Activated CD8-positive, alpha-beta T cell treated with anti-CD3 and anti-CD28 coated beads for 36 hours (primary cell): ENCODE results near the gene TUBA4A. TPM values are rescaled to one million over a fixed set of nuclear protein-coding genes. Genes with fewer than 3 reads are reported as not detected.
A peak's percentile ranks its signal among the peaks of the same experiment; 100 is the strongest.
"Not testable (repeated sequence)": the region's sequence is repeated elsewhere in the genome, so short reads cannot be mapped to it uniquely, and the experiment has no call there.

Experiments used
- ATAC-seq: fragments of 200-7000 bp; cut with Tn5 transposase; one replicate; pipeline ENCODE4 v1.10.0; 2021; ENCODE audit warnings: mild to moderate bottlenecking, moderate library complexity
- CTCF ChIA-PET: fragments of 350-600 bp; sonication (Branson Sonifier 250); formaldehyde crosslinking; loops from one replicate; lab custom pipeline; 2021; ENCODE audit warnings: antibody characterized with exemption; lab: Charles Lee
- POLR2A ChIA-PET: fragments of 350-600 bp; sonication (Branson Sonifier 250); formaldehyde crosslinking; loops from one replicate; lab custom pipeline; 2021; ENCODE audit warnings: antibody characterized with exemption; lab: Charles Lee
- DNase-seq: peaks from one replicate; pipeline ENCODE4 v3.0.0-alpha.2; 2020
- H3K27ac Mint-ChIP-seq: one replicate; pipeline ENCODE4 v1.8.0; 2021; ENCODE audit warnings: mild to moderate bottlenecking, mixed read lengths
- H3K27me3 Mint-ChIP-seq: one replicate; pipeline ENCODE4 v1.8.0; 2021; ENCODE audit warnings: mixed read lengths
- H3K36me3 Mint-ChIP-seq: one replicate; pipeline ENCODE4 v1.8.0; 2021; ENCODE audit warnings: low read depth, mixed read lengths
- H3K4me1 Mint-ChIP-seq: one replicate; pipeline ENCODE4 v1.8.0; 2021; ENCODE audit warnings: low read depth, mixed read lengths
- H3K4me3 Mint-ChIP-seq: one replicate; pipeline ENCODE4 v1.8.0; 2021; ENCODE audit warnings: mild to moderate bottlenecking, moderate library complexity, mixed read lengths
- H3K9me3 Mint-ChIP-seq: one replicate; pipeline ENCODE4 v1.8.0; 2021; ENCODE audit warnings: mixed read lengths
- CTCF ChIP-seq: fragments of 200-600 bp; IDR thresholded peaks from one replicate; pipeline ENCODE4 v1.8.0; 2022; ENCODE audit warnings: antibody characterized with exemption, mild to moderate bottlenecking
- intact Hi-C: fragments of 100-400 bp; cut with micrococcal nuclease; formaldehyde crosslinking; loops from one replicate; pipeline ENCODE4 v1.10.0; 2022
- total RNA-seq, 2 experiments: library from RNA; stranded (reverse); gene quantifications; one replicate each; pipeline ENCODE4 v1.2.3, GENCODE V29; 2021

TUBA4A gene
- total RNA-seq, 2 experiments from 2014 or later: 226 TPM

- no peaks in the 10 kb centered on the region for H3K27me3 Mint-ChIP-seq
- peak overlapping the region; percentile 59 for H3K27ac Mint-ChIP-seq
Observed at GRCh38 chr2:219287580-219288265, 34.0 kb upstream of the TUBA4A start.

GRCh38 chr2:219287116-219287440 lies 33.4 kb upstream of the TUBA4A start:
- POLR2A ChIA-PET, DNase-seq, intact Hi-C loops, H3K9me3 Mint-ChIP-seq, H3K27me3 Mint-ChIP-seq, H3K4me3 Mint-ChIP-seq: not testable (repeated sequence)
- peak; percentile 22 for ATAC-seq
- H3K36me3 Mint-ChIP-seq: peaks cover 19% of the 10 kb centered on the region
- CTCF ChIA-PET: interaction anchor here (0.8 to 15.5 kb wide), 4 partner anchors 9 to 71 kb away, joined by 3 to 336 read pairs (median 5); no protein-coding TSS in a partner anchor
- H3K27ac Mint-ChIP-seq: peak overlapping the region; percentile 52
- peaks cover 21% of the 10 kb centered on the region for H3K4me1 Mint-ChIP-seq

More at GRCh38 chr2:219287580-219288265, 34.0 kb upstream of the TUBA4A start:
- DNase-seq (no peak), ATAC-seq (peak; percentile 38)
- Mint-ChIP-seq H3K4me1 (peaks cover 19% of the 10 kb centered on the region), H3K4me3 (no peak overlapping the region), H3K36me3 (peaks cover 15% of the 10 kb centered on the region), H3K9me3 (no peaks in the 10 kb centered on the region)
- no peak for TF ChIP-seq CTCF
- intact Hi-C loops: no loop called here
- ChIA-PET CTCF (interaction anchor here (0.8 to 15.5 kb wide), 3 partner anchors 9 to 72 kb away, joined by 3 to 336 read pairs (median 7); no protein-coding TSS in a partner anchor), POLR2A (no interaction called here)

- no peak for TF ChIP-seq CTCF
- Mint-ChIP-seq H3K4me3 (no peak overlapping the region), H3K27ac (peak overlapping the region; percentile 52), H3K36me3 (peaks cover 21% of the 10 kb centered on the region), H3K9me3 (no peaks in the 10 kb centered on the region), H3K27me3 (no peaks in the 10 kb centered on the region), H3K4me1 (peaks cover 22% of the 10 kb centered on the region)
- ChIA-PET CTCF (interaction anchor here (0.8 to 15.5 kb wide), 4 partner anchors 8 to 71 kb away, joined by 3 to 336 read pairs (median 5); no protein-coding TSS in a partner anchor), POLR2A (interaction anchor here (0.6 to 2.0 kb wide), 2 partner anchors 8 to 57 kb away, joined by 3 to 10 read pairs; partner anchors contain the start of genes ANKZF1 and ATG9A)
- DNase-seq (no peak), ATAC-seq (no peak)
- intact Hi-C loops: no loop called here
Observed at GRCh38 chr2:219286436-219287115, 32.9 kb upstream of the TUBA4A start.

GRCh38 chr2:219285894-219286425 lies 32.2 kb upstream of the TUBA4A start:
- DNase-seq (no peak), ATAC-seq (no peak)
- Mint-ChIP-seq H3K27me3 (no peaks in the 10 kb centered on the region), H3K27ac (peak overlapping the region; percentile 52), H3K4me1 (peaks cover 28% of the 10 kb centered on the region), H3K4me3 (no peak overlapping the region), H3K36me3 (peaks cover 27% of the 10 kb centered on the region), H3K9me3 (no peaks in the 10 kb centered on the region)
- ChIA-PET CTCF (interaction anchor here (1.1 to 15.5 kb wide), 3 partner anchors 8 to 36 kb away, joined by 3 to 336 read pairs (median 7); no protein-coding TSS in a partner anchor), POLR2A (interaction anchor here (0.6 to 2.0 kb wide), 2 partner anchors 9 to 56 kb away, joined by 3 to 10 read pairs; partner anchors contain the start of genes ANKZF1 and ATG9A)
- intact Hi-C loops: no loop called here
- TF ChIP-seq CTCF: no peak

GRCh38 chr2:219285373-219285735 lies 31.6 kb upstream of the TUBA4A start:
- Mint-ChIP-seq H3K27me3 (no peaks in the 10 kb centered on the region), H3K4me3 (no peak overlapping the region), H3K4me1 (peaks cover 34% of the 10 kb centered on the region), H3K27ac (no peak overlapping the region), H3K9me3 (no peaks in the 10 kb centered on the region), H3K36me3 (peaks cover 33% of the 10 kb centered on the region)
- no peak for DNase-seq
- intact Hi-C loops: no loop called here
- ChIA-PET CTCF (interaction anchor here (15.5 kb wide), 1 partner anchor 11 kb away, joined by 336 read pairs; no protein-coding TSS in a partner anchor), POLR2A (interaction anchor here (2.0 kb wide), 1 partner anchor 9 kb away, joined by 10 read pairs; no protein-coding TSS in a partner anchor)
- no peak for ATAC-seq
- no peak for TF ChIP-seq CTCF
